PFSK-1 (cell line): ENCODE results near the gene DLGAP1.

Experiments used
- POLR2AphosphoS5 ChIP-seq: IDR thresholded peaks from 2 replicates; pipeline ENCODE4 v1.6.1; 2012; ENCODE audit warnings: low read depth, mild to moderate bottlenecking, control low read depth, low read length, moderate library complexity
- REST ChIP-seq, 2 experiments: IDR thresholded peaks; 2 replicates each; pipeline versions ENCODE4 v1.6.1 to v1.8.0; 2011 to 2012; ENCODE audit warnings: low read depth in 2 of 2, low read length in 2 of 2, control low read depth in 1 of 2, inconsistent platforms in 1 of 2, mild to moderate bottlenecking in 1 of 2, moderate library complexity in 1 of 2; ENCODE audit not compliant: insufficient read depth in 1 of 2

GRCh38 chr18:3495691-3496430, 959.2 kb downstream of the DLGAP1 start:
- TF ChIP-seq POLR2AphosphoS5: no peak
- TF ChIP-seq REST (IDR thresholded peaks at IDR 0.05; ENCODE audit: insufficient read depth in 1 of 2, low read depth in 2 of 2, low read length in 2 of 2): no peak
